ENCODE data around the gene SAT2.

GRCh38 chr17:7606280-7606679 is 21.3 kb downstream of the SAT2 start:
- TF ChIP-seq EZH2 (IDR thresholded peaks at IDR 0.05; ENCODE audit: borderline replicate concordance, control insufficient read depth, low read depth, low read length) (no peak), EP300 (IDR thresholded peaks at IDR 0.05; ENCODE audit: borderline replicate concordance in 1 of 2, control insufficient read depth in 1 of 2, low read depth in 2 of 2, low read length in 2 of 2) (no peak), HDAC6 (IDR thresholded peaks at IDR 0.05; ENCODE audit: unreplicated experiment) (no peak)

Measured in GM12878 (cell line).